Measurements from ENCODE around the gene OVCA2. TPM values are rescaled to one million over a fixed set of nuclear protein-coding genes. Genes with fewer than 3 reads are reported as not detected.

Gene OVCA2
- total RNA-seq, 1 experiment from 2014 or later: 27.3 TPM

GRCh38 chr17:2064147-2064489, 22.3 kb downstream of the OVCA2 start:
- Histone ChIP-seq H3K36me3 (ENCODE audit: control insufficient read depth in 1 of 2, insufficient read depth in 2 of 2, low read length in 2 of 2) (no peaks in the 10 kb centered on the region), H3K27ac (ENCODE audit: low read depth, low read length) (no peak overlapping the region), H3K79me2 (ENCODE audit: insufficient read depth, low read length) (no peaks in the 10 kb centered on the region), H3K9ac (ENCODE audit: low read length) (no peak overlapping the region), H3K4me2 (ENCODE audit: low read length) (no peak overlapping the region), H2AFZ (ENCODE audit: low read depth, low read length, poor library complexity, severe bottlenecking) (no peak overlapping the region), H3K9me3 (ENCODE audit: control insufficient read depth in 1 of 2, insufficient read depth in 1 of 2, low read depth in 1 of 2, low read length in 2 of 2) (no peaks in the 10 kb centered on the region), H4K20me1 (ENCODE audit: insufficient read depth) (no peaks in the 10 kb centered on the region), H3K9me2 (ENCODE audit: insufficient read depth) (no peaks in the 10 kb centered on the region), H3K4me3 (replicated peaks in 1 of 2; ENCODE audit: low read depth in 1 of 2, low read length in 2 of 2) (no peak overlapping the region), H3K27me3 (ENCODE audit: insufficient read depth, low read length) (no peaks in the 10 kb centered on the region), H3K4me1 (ENCODE audit: control insufficient read depth in 1 of 2, insufficient read depth in 2 of 2, low read length in 2 of 2) (peaks cover 0 to 12% of the 10 kb centered on the region in 2 experiments; a peak in 3 of 4 replicates)
- DNase-seq (ENCODE audit: low read depth, low spot score): no peak
- ChIA-PET RAD21 (ENCODE audit: low non-redundant PET in 1 of 2, low total read pairs in 2 of 2, uncharacterized antibody in 2 of 2, unreplicated experiment in 2 of 2) (no interaction called here), CTCF (interaction anchor here (2.6 kb wide), 1 partner anchor 181 kb away, joined by 12 read pairs; no protein-coding TSS in a partner anchor), POLR2A (no interaction called here)
- intact Hi-C loops (cut with micrococcal nuclease): no loop called here
- ATAC-seq: no peak
- TF ChIP-seq ELF1 (IDR thresholded peaks at IDR 0.05; ENCODE audit: borderline replicate concordance, low read depth) (no peak), ZNF274 (IDR thresholded peaks at IDR 0.05; ENCODE audit: low read depth, low read length) (no peak), POLR2A (IDR thresholded peaks at IDR 0.05; ENCODE audit: borderline replicate concordance, extremely low read depth, insufficient read depth, insufficient read length) (no peak), EZH2phosphoT487 (IDR thresholded peaks at IDR 0.05; ENCODE audit: borderline replicate concordance) (no peak), EZH2 (IDR thresholded peaks at IDR 0.05) (no peak), REST (IDR thresholded peaks at IDR 0.05; ENCODE audit: low read depth) (no peak), EGR1 (IDR thresholded peaks at IDR 0.05; ENCODE audit: low read depth) (no peak), TCF7L2 (IDR thresholded peaks at IDR 0.05; ENCODE audit: borderline replicate concordance, extremely low read depth, insufficient read depth, insufficient read length) (no peak), YY1 (IDR thresholded peaks at IDR 0.05; ENCODE audit: extremely low read depth, insufficient replicate concordance, low read depth, low read length) (no peak), SP1 (IDR thresholded peaks at IDR 0.05; ENCODE audit: low read depth) (no peak), FOSL1 (IDR thresholded peaks at IDR 0.05; ENCODE audit: low read depth) (no peak), CBX3 (IDR thresholded peaks at IDR 0.05; ENCODE audit: low read depth) (no peak), JUND (IDR thresholded peaks at IDR 0.05) (no peak), RAD21 (IDR thresholded peaks at IDR 0.05; ENCODE audit: low read depth) (no peak)
- TF ChIP-seq, protein P1, sequence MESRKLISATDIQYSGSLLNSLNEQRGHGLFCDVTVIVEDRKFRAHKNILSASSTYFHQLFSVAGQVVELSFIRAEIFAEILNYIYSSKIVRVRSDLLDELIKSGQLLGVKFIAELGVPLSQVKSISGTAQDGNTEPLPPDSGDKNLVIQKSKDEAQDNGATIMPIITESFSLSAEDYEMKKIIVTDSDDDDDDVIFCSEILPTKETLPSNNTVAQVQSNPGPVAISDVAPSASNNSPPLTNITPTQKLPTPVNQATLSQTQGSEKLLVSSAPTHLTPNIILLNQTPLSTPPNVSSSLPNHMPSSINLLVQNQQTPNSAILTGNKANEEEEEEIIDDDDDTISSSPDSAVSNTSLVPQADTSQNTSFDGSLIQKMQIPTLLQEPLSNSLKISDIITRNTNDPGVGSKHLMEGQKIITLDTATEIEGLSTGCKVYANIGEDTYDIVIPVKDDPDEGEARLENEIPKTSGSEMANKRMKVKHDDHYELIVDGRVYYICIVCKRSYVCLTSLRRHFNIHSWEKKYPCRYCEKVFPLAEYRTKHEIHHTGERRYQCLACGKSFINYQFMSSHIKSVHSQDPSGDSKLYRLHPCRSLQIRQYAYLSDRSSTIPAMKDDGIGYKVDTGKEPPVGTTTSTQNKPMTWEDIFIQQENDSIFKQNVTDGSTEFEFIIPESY (IDR thresholded peaks at IDR 0.05; ENCODE audit: extremely low read depth, insufficient replicate concordance, low read length): no peak
- TF ChIP-seq, protein P2, sequence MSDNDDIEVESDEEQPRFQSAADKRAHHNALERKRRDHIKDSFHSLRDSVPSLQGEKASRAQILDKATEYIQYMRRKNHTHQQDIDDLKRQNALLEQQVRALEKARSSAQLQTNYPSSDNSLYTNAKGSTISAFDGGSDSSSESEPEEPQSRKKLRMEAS (IDR thresholded peaks at IDR 0.05): no peak
- TF ChIP-seq, protein P3, sequence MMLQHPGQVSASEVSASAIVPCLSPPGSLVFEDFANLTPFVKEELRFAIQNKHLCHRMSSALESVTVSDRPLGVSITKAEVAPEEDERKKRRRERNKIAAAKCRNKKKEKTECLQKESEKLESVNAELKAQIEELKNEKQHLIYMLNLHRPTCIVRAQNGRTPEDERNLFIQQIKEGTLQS (IDR thresholded peaks at IDR 0.05): no peak
- TF ChIP-seq, protein P4, sequence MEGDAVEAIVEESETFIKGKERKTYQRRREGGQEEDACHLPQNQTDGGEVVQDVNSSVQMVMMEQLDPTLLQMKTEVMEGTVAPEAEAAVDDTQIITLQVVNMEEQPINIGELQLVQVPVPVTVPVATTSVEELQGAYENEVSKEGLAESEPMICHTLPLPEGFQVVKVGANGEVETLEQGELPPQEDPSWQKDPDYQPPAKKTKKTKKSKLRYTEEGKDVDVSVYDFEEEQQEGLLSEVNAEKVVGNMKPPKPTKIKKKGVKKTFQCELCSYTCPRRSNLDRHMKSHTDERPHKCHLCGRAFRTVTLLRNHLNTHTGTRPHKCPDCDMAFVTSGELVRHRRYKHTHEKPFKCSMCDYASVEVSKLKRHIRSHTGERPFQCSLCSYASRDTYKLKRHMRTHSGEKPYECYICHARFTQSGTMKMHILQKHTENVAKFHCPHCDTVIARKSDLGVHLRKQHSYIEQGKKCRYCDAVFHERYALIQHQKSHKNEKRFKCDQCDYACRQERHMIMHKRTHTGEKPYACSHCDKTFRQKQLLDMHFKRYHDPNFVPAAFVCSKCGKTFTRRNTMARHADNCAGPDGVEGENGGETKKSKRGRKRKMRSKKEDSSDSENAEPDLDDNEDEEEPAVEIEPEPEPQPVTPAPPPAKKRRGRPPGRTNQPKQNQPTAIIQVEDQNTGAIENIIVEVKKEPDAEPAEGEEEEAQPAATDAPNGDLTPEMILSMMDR (IDR thresholded peaks at IDR 0.05 in 2 of 3, conservative IDR thresholded peaks at IDR 0.05 in 1 of 3; ENCODE audit: borderline replicate concordance in 1 of 3, insufficient read depth in 1 of 3, low read depth in 2 of 3, low read length in 2 of 3): no peak
- BruUV-seq (replicated peaks): no TSS peak

Measured in HCT116 (cell line).